GM19043 (cell line): ENCODE measurements around the gene F7.

ENCODE experiments used
- ATAC-seq: cut with Tn5 transposase; IDR thresholded peaks from one replicate; pipeline ENCODE4 v1.9.1; 2021; ENCODE audit warnings: low read depth; ENCODE audit not compliant: unreplicated experiment

Gene F7

DNA sequence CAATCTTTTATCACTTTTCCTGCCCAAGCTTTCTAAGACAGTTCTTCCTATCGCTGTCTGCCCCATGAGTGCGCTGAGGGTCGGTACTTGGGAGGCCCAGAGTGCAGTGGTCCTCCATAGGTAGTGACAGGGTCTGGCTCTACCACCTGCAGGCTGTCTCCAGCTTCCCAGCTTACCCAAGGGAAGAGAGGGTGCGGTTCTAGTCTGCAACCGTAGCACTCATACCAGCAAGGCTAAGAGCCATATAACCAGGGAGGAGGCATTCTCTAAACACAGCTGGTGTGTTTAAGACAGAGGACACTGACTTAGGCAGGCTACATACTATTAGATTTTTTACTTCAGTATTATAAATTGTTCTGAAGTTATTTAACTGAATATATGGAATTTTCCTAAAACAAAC, 61.1 kb downstream of the F7 start:
- no peak for ATAC-seq

- ATAC-seq: no peak
These were observed 61.6 kb downstream of the F7 start for GRCh38 chr13:113167155-113167554.

GRCh38 chr13:113167575-113167974, 62.0 kb downstream of the F7 start:
- ATAC-seq: no peak

- no peak for ATAC-seq
These were observed 62.6 kb downstream of the F7 start for GRCh38 chr13:113168211-113168610.

DNA sequence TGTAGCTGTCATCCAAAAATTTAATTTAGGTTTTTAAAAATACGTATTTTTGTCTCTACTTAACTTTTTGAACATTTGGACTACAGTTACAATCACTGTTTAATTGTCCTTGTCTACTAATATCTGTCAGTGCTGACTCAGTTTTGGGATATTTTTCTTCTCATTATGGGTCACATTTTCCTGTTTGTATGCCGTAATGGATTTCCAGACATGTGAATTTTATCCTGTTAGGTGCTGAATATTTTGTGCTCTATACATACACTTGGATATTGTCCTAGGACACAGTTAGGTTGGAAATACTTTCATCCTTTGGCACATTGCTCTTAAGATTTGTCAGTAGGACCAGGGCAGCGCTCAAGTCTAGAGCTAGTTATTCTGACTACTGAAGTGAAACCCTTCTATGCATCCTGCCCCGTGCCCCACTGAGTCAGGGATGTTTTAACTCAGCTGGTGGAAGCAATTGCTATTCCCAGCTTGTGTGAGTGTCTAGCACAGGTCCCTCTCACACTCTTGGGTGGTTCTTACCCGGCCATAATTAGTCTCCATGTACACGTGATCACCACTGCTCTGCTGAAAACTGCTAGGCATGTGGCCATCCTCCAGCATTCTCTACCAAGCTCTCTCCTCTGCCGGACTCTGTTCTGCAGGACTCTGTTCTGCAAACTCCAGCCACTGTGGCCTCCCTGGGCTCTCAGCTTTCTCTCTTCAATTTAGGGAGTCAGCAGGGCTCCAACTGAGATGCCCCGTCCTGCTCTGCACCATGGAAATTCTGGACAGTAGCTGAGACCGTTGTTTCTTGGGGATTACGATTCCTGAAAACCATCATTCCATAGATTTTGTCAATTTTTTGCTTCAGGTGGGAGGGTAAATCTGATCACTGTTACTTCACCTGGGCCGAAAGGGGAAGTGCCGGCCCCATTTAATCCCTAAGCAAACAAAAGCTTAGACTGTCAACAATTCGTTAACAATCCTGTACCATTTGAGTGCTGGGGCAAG, 64.0 kb downstream of the F7 start:
- ATAC-seq: no peak
